HCT116 (cell line): ENCODE data around the gene AGBL1. TPM values are rescaled to one million over a fixed set of nuclear protein-coding genes. Genes with fewer than 3 reads are reported as not detected.

Experiments used
- ATAC-seq: fragments of 200-7000 bp; cut with Tn5 transposase; 2 replicates; pipeline ENCODE4 v1.9.1; 2020; ENCODE audit warnings: mild to moderate bottlenecking, moderate library complexity
- BruUV-seq: library from RNA; stranded (reverse); fragments of 400-500 nt; replicated peaks from 2 replicates; lab custom pipeline; 2021; lab: Mats Ljungman, UMichigan
- CTCF ChIA-PET: fragments of 300-600 bp; sonication (Branson Sonifier 250); formaldehyde crosslinking; loops from one replicate; lab custom pipeline; 2021; ENCODE audit warnings: antibody characterized with exemption; lab: Charles Lee
- POLR2A ChIA-PET: fragments of 300-600, 350-600 bp; sonication (Branson Sonifier 250); formaldehyde crosslinking; loops from one replicate; lab custom pipeline; 2021; ENCODE audit warnings: antibody characterized with exemption; lab: Charles Lee
- RAD21 ChIA-PET, 2 experiments: fragments of 300-600 bp; sonication (Branson Sonifier 250); formaldehyde crosslinking; loops; one replicate each; lab custom pipeline; 2023; ENCODE audit warnings: low total read pairs in 2 of 2; ENCODE audit not compliant: uncharacterized antibody in 2 of 2, unreplicated experiment in 2 of 2, low non-redundant PET in 1 of 2; lab: Charles Lee
- DNase-seq: peaks from one replicate; pipeline ENCODE4 v3.0.0-alpha.2; 2010; ENCODE audit warnings: low read depth, low spot score
- H2AFZ ChIP-seq: fragments of 200-600 bp; shearing (Covaris generic), sonication (generic); 2 replicates; pipeline ENCODE4 v1.6.1; 2017; ENCODE audit warnings: low read depth, mixed run types, mixed read lengths, antibody characterized with exemption, low read length; ENCODE audit not compliant: poor library complexity, severe bottlenecking
- H3K27ac ChIP-seq: 2 replicates; pipeline ENCODE4 v1.5.1; 2012; ENCODE audit warnings: low read depth, low read length
- H3K27me3 ChIP-seq: fragments of 200-600 bp; sonication (generic); 2 replicates; pipeline ENCODE4 v1.6.1; 2016; ENCODE audit warnings: mixed run types, low read length, mixed read lengths; ENCODE audit not compliant: insufficient read depth
- H3K36me3 ChIP-seq, 2 experiments: fragments of 200-500 bp in 1 of 2; fragments of 200-600 bp in 1 of 2; sonication (Bioruptor generic) in 1 of 2; sonication (generic) in 1 of 2; 2 replicates each; pipeline versions ENCODE4 v1.5.1 to v1.6.1; 2014 to 2016; ENCODE audit warnings: low read length in 2 of 2, inconsistent platforms in 1 of 2, mixed read lengths in 1 of 2, mixed run types in 1 of 2; ENCODE audit not compliant: insufficient read depth in 2 of 2, control insufficient read depth in 1 of 2
- H3K4me1 ChIP-seq, 2 experiments: fragments of 200-600 bp in 1 of 2; sonication (generic) in 1 of 2; 2 replicates each; pipeline versions ENCODE4 v1.5.1 to v1.6.1; 2012 to 2017; ENCODE audit warnings: low read length in 2 of 2, inconsistent platforms in 1 of 2, mild to moderate bottlenecking in 1 of 2, mixed read lengths in 1 of 2, mixed run types in 1 of 2, moderate library complexity in 1 of 2; ENCODE audit not compliant: insufficient read depth in 2 of 2, control insufficient read depth in 1 of 2
- H3K4me2 ChIP-seq: fragments of 200-600 bp; sonication (generic); 2 replicates; pipeline ENCODE4 v1.6.1; 2017; ENCODE audit warnings: mixed run types, low read length, mixed read lengths
- H3K4me3 ChIP-seq, 2 experiments: fragments of 200-600 bp in 1 of 2; sonication (generic) in 1 of 2; replicated peaks in 1 of 2; 2 replicates each; pipeline ENCODE4 v1.5.1; 2011 to 2016; ENCODE audit warnings: low read length in 2 of 2, control low read depth in 1 of 2, low read depth in 1 of 2, mild to moderate bottlenecking in 1 of 2, mixed read lengths in 1 of 2, mixed run types in 1 of 2
- H3K79me2 ChIP-seq: fragments of 200-600 bp; sonication (generic); 2 replicates; pipeline ENCODE4 v1.6.1; 2017; ENCODE audit warnings: mild to moderate bottlenecking, mixed run types, low read length, moderate library complexity, mixed read lengths; ENCODE audit not compliant: insufficient read depth
- H3K9ac ChIP-seq: fragments of 200-600 bp; sonication (generic); 2 replicates; pipeline ENCODE4 v1.6.1; 2016; ENCODE audit warnings: low read length, mixed read lengths
- H3K9me2 ChIP-seq: fragments of 200-600 bp; sonication (generic), shearing (Covaris generic); 2 replicates; pipeline ENCODE4 v1.6.1; 2017; ENCODE audit warnings: mixed run types, mild to moderate bottlenecking, moderate library complexity; ENCODE audit not compliant: insufficient read depth
- H3K9me3 ChIP-seq, 2 experiments: fragments of 200-500 bp in 1 of 2; fragments of 200-600 bp in 1 of 2; sonication (Bioruptor generic) in 1 of 2; sonication (generic) in 1 of 2; 2 replicates each; pipeline ENCODE4 v1.6.1; 2014 to 2017; ENCODE audit warnings: low read length in 2 of 2, mixed read lengths in 2 of 2, inconsistent platforms in 1 of 2, low read depth in 1 of 2, mild to moderate bottlenecking in 1 of 2, mixed run types in 1 of 2, moderate library complexity in 1 of 2; ENCODE audit not compliant: control insufficient read depth in 1 of 2, insufficient read depth in 1 of 2
- H4K20me1 ChIP-seq: fragments of 200-600 bp; sonication (generic), shearing (Covaris generic); 2 replicates; pipeline ENCODE4 v1.6.1; 2017; ENCODE audit warnings: mixed run types, mild to moderate bottlenecking, moderate library complexity; ENCODE audit not compliant: insufficient read depth
- EZH2 ChIP-seq: fragments of 200-600 bp; sonication (generic); IDR thresholded peaks from 2 replicates; pipeline ENCODE4 v1.6.1; 2017; ENCODE audit warnings: antibody characterized with exemption, mixed run types
- FOSL1 ChIP-seq: IDR thresholded peaks from 2 replicates; pipeline ENCODE4 v1.6.1; 2012; ENCODE audit warnings: low read depth
- REST ChIP-seq: IDR thresholded peaks from 2 replicates; pipeline ENCODE4 v1.6.1; 2012; ENCODE audit warnings: low read depth
- SP1 ChIP-seq: IDR thresholded peaks from 2 replicates; pipeline ENCODE4 v1.6.1; 2012; ENCODE audit warnings: low read depth
- SRF ChIP-seq: IDR thresholded peaks from 2 replicates; pipeline ENCODE4 v1.6.1; 2012; ENCODE audit warnings: low read depth
- ZFX ChIP-seq: fragments of 450-650 bp; IDR thresholded peaks from 2 replicates; pipeline ENCODE4 v1.6.1; 2017
- intact Hi-C: fragments of 100-400 bp; cut with micrococcal nuclease; formaldehyde crosslinking; loops from 2 replicates; pipeline ENCODE4 v1.10.0; 2022
- total RNA-seq: library from RNA; stranded (reverse); gene quantifications from one replicate; pipeline ENCODE4 v1.2.1, GENCODE V29; 2021; ENCODE audit not compliant: unreplicated experiment
- TF ChIP-seq, protein P1 (sequence below), 3 experiments: fragments of 200-600 bp in 1 of 3; sonication (generic) in 1 of 3; IDR thresholded peaks in 2 of 3; conservative IDR thresholded peaks in 1 of 3; 2 replicates each; pipeline ENCODE4 v1.5.1; 2012 to 2017; ENCODE audit warnings: low read depth in 2 of 3, low read length in 2 of 3, antibody characterized with exemption in 1 of 3, borderline replicate concordance in 1 of 3, control low read depth in 1 of 3, mild to moderate bottlenecking in 1 of 3, mixed read lengths in 1 of 3, mixed run types in 1 of 3, moderate library complexity in 1 of 3; ENCODE audit not compliant: insufficient read depth in 1 of 3

The AGBL1 gene
- total RNA-seq, 1 experiment from 2014 or later, result not detected

DNA sequence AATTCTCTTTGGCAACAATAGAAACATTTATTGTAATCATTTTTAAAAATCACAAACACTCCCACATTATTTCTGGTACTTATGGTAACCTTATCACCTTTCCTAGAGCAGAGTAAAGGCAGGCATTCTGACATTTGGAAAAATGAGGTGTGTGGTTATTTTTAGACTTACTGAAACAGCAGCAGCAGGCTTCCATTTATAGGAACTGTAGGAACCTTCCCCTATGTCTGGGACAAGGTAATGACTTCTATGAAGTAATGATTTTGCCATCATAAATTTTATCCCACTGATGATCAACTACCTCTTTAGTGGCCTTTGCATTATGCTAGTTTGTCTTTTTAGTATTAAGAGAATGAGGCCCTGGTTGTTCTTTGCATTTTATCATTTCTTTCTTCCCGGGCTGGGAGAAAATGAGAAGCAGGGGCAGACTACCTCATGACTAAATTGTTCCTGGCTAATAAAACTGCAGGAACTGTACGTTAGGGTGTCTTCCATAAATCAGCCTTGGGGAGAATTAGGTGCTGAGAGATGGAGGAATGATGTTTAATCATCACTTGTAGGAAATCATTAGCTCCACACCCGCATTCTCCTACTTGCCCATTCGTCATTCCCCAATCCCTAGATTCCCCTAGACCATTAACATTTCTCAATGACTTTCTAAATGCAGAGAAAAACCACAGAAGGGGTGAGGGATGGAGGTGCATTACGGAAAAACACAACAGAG, 680.3 kb downstream of the AGBL1 start:
- no peak overlapping the region for H3K9ac ChIP-seq
- H3K79me2 ChIP-seq, result no peaks in the 10 kb centered on the region
- no peaks in the 10 kb centered on the region for H3K27me3 ChIP-seq
- no peak overlapping the region for H3K27ac ChIP-seq
- H3K4me2 ChIP-seq, result no peak overlapping the region
- intact Hi-C loops, result no loop called here
- ChIA-PET POLR2A (no interaction called here), CTCF (no interaction called here), RAD21 (no interaction called here)
- no peak for DNase-seq
- no peak overlapping the region for H2AFZ ChIP-seq
- H3K4me1 ChIP-seq, result no peaks in the 10 kb centered on the region
- H3K9me3 ChIP-seq, result peaks cover 7 to 18% of the 10 kb centered on the region in 2 experiments; a peak in 2 of 4 replicates
- no peak overlapping the region for H3K4me3 ChIP-seq
- no peaks in the 10 kb centered on the region for H3K36me3 ChIP-seq
- ATAC-seq, result no peak
- no peaks in the 10 kb centered on the region for H3K9me2 ChIP-seq
- TF ChIP-seq SP1 (no peak), SRF (no peak), REST (no peak), EZH2 (no peak), ZFX (no peak), FOSL1 (no peak)
- TF ChIP-seq, protein P1, sequence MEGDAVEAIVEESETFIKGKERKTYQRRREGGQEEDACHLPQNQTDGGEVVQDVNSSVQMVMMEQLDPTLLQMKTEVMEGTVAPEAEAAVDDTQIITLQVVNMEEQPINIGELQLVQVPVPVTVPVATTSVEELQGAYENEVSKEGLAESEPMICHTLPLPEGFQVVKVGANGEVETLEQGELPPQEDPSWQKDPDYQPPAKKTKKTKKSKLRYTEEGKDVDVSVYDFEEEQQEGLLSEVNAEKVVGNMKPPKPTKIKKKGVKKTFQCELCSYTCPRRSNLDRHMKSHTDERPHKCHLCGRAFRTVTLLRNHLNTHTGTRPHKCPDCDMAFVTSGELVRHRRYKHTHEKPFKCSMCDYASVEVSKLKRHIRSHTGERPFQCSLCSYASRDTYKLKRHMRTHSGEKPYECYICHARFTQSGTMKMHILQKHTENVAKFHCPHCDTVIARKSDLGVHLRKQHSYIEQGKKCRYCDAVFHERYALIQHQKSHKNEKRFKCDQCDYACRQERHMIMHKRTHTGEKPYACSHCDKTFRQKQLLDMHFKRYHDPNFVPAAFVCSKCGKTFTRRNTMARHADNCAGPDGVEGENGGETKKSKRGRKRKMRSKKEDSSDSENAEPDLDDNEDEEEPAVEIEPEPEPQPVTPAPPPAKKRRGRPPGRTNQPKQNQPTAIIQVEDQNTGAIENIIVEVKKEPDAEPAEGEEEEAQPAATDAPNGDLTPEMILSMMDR (IDR thresholded peaks at IDR 0.05 in 2 of 3, conservative IDR thresholded peaks at IDR 0.05 in 1 of 3; ENCODE audit: borderline replicate concordance in 1 of 3, insufficient read depth in 1 of 3, low read depth in 2 of 3, low read length in 2 of 3), result no peak
- H4K20me1 ChIP-seq, result no peaks in the 10 kb centered on the region
- BruUV-seq, result no TSS peak
